HCT116 (cell line): ENCODE results near the gene PCDHGA9. TPM values are rescaled to one million over a fixed set of nuclear protein-coding genes. Genes with fewer than 3 reads are reported as not detected.

Experiments used
- ATAC-seq: fragments of 200-7000 bp; cut with Tn5 transposase; 2 replicates; pipeline ENCODE4 v1.9.1; 2020; ENCODE audit warnings: mild to moderate bottlenecking, moderate library complexity
- BruUV-seq: library from RNA; stranded (reverse); fragments of 400-500 nt; replicated peaks from 2 replicates; lab custom pipeline; 2021; lab: Mats Ljungman, UMichigan
- CTCF ChIA-PET: fragments of 300-600 bp; sonication (Branson Sonifier 250); formaldehyde crosslinking; loops from one replicate; lab custom pipeline; 2021; ENCODE audit warnings: antibody characterized with exemption; lab: Charles Lee
- POLR2A ChIA-PET: fragments of 300-600, 350-600 bp; sonication (Branson Sonifier 250); formaldehyde crosslinking; loops from one replicate; lab custom pipeline; 2021; ENCODE audit warnings: antibody characterized with exemption; lab: Charles Lee
- RAD21 ChIA-PET, 2 experiments: fragments of 300-600 bp; sonication (Branson Sonifier 250); formaldehyde crosslinking; loops; one replicate each; lab custom pipeline; 2023; ENCODE audit warnings: low total read pairs in 2 of 2; ENCODE audit not compliant: uncharacterized antibody in 2 of 2, unreplicated experiment in 2 of 2, low non-redundant PET in 1 of 2; lab: Charles Lee
- DNase-seq: peaks from one replicate; pipeline ENCODE4 v3.0.0-alpha.2; 2010; ENCODE audit warnings: low read depth, low spot score
- H2AFZ ChIP-seq: fragments of 200-600 bp; shearing (Covaris generic), sonication (generic); 2 replicates; pipeline ENCODE4 v1.6.1; 2017; ENCODE audit warnings: low read depth, mixed run types, mixed read lengths, antibody characterized with exemption, low read length; ENCODE audit not compliant: poor library complexity, severe bottlenecking
- H3K27ac ChIP-seq: 2 replicates; pipeline ENCODE4 v1.5.1; 2012; ENCODE audit warnings: low read depth, low read length
- H3K27me3 ChIP-seq: fragments of 200-600 bp; sonication (generic); 2 replicates; pipeline ENCODE4 v1.6.1; 2016; ENCODE audit warnings: mixed run types, low read length, mixed read lengths; ENCODE audit not compliant: insufficient read depth
- H3K36me3 ChIP-seq, 2 experiments: fragments of 200-500 bp in 1 of 2; fragments of 200-600 bp in 1 of 2; sonication (Bioruptor generic) in 1 of 2; sonication (generic) in 1 of 2; 2 replicates each; pipeline versions ENCODE4 v1.5.1 to v1.6.1; 2014 to 2016; ENCODE audit warnings: low read length in 2 of 2, inconsistent platforms in 1 of 2, mixed read lengths in 1 of 2, mixed run types in 1 of 2; ENCODE audit not compliant: insufficient read depth in 2 of 2, control insufficient read depth in 1 of 2
- H3K4me1 ChIP-seq, 2 experiments: fragments of 200-600 bp in 1 of 2; sonication (generic) in 1 of 2; 2 replicates each; pipeline versions ENCODE4 v1.5.1 to v1.6.1; 2012 to 2017; ENCODE audit warnings: low read length in 2 of 2, inconsistent platforms in 1 of 2, mild to moderate bottlenecking in 1 of 2, mixed read lengths in 1 of 2, mixed run types in 1 of 2, moderate library complexity in 1 of 2; ENCODE audit not compliant: insufficient read depth in 2 of 2, control insufficient read depth in 1 of 2
- H3K4me2 ChIP-seq: fragments of 200-600 bp; sonication (generic); 2 replicates; pipeline ENCODE4 v1.6.1; 2017; ENCODE audit warnings: mixed run types, low read length, mixed read lengths
- H3K4me3 ChIP-seq, 2 experiments: fragments of 200-600 bp in 1 of 2; sonication (generic) in 1 of 2; replicated peaks in 1 of 2; 2 replicates each; pipeline ENCODE4 v1.5.1; 2011 to 2016; ENCODE audit warnings: low read length in 2 of 2, control low read depth in 1 of 2, low read depth in 1 of 2, mild to moderate bottlenecking in 1 of 2, mixed read lengths in 1 of 2, mixed run types in 1 of 2
- H3K79me2 ChIP-seq: fragments of 200-600 bp; sonication (generic); 2 replicates; pipeline ENCODE4 v1.6.1; 2017; ENCODE audit warnings: mild to moderate bottlenecking, mixed run types, low read length, moderate library complexity, mixed read lengths; ENCODE audit not compliant: insufficient read depth
- H3K9ac ChIP-seq: fragments of 200-600 bp; sonication (generic); 2 replicates; pipeline ENCODE4 v1.6.1; 2016; ENCODE audit warnings: low read length, mixed read lengths
- H3K9me2 ChIP-seq: fragments of 200-600 bp; sonication (generic), shearing (Covaris generic); 2 replicates; pipeline ENCODE4 v1.6.1; 2017; ENCODE audit warnings: mixed run types, mild to moderate bottlenecking, moderate library complexity; ENCODE audit not compliant: insufficient read depth
- H3K9me3 ChIP-seq, 2 experiments: fragments of 200-500 bp in 1 of 2; fragments of 200-600 bp in 1 of 2; sonication (Bioruptor generic) in 1 of 2; sonication (generic) in 1 of 2; 2 replicates each; pipeline ENCODE4 v1.6.1; 2014 to 2017; ENCODE audit warnings: low read length in 2 of 2, mixed read lengths in 2 of 2, inconsistent platforms in 1 of 2, low read depth in 1 of 2, mild to moderate bottlenecking in 1 of 2, mixed run types in 1 of 2, moderate library complexity in 1 of 2; ENCODE audit not compliant: control insufficient read depth in 1 of 2, insufficient read depth in 1 of 2
- H4K20me1 ChIP-seq: fragments of 200-600 bp; sonication (generic), shearing (Covaris generic); 2 replicates; pipeline ENCODE4 v1.6.1; 2017; ENCODE audit warnings: mixed run types, mild to moderate bottlenecking, moderate library complexity; ENCODE audit not compliant: insufficient read depth
- POLR2A ChIP-seq: IDR thresholded peaks from 2 replicates; pipeline ENCODE4 v1.7.0; 2011; ENCODE audit warnings: borderline replicate concordance; ENCODE audit not compliant: insufficient read depth, insufficient read length; ENCODE audit errors: extremely low read depth
- RAD21 ChIP-seq: IDR thresholded peaks from 2 replicates; pipeline ENCODE4 v1.6.1; 2012; ENCODE audit warnings: low read depth, mild to moderate bottlenecking
- SRF ChIP-seq: IDR thresholded peaks from 2 replicates; pipeline ENCODE4 v1.6.1; 2012; ENCODE audit warnings: low read depth
- intact Hi-C: fragments of 100-400 bp; cut with micrococcal nuclease; formaldehyde crosslinking; loops from 2 replicates; pipeline ENCODE4 v1.10.0; 2022
- total RNA-seq: library from RNA; stranded (reverse); gene quantifications from one replicate; pipeline ENCODE4 v1.2.1, GENCODE V29; 2021; ENCODE audit not compliant: unreplicated experiment
- TF ChIP-seq, protein P1 (sequence below): IDR thresholded peaks from 2 replicates; pipeline ENCODE4 v1.6.1; 2012

The PCDHGA9 gene
- total RNA-seq, 1 experiment from 2014 or later = 0.34 TPM

DNA sequence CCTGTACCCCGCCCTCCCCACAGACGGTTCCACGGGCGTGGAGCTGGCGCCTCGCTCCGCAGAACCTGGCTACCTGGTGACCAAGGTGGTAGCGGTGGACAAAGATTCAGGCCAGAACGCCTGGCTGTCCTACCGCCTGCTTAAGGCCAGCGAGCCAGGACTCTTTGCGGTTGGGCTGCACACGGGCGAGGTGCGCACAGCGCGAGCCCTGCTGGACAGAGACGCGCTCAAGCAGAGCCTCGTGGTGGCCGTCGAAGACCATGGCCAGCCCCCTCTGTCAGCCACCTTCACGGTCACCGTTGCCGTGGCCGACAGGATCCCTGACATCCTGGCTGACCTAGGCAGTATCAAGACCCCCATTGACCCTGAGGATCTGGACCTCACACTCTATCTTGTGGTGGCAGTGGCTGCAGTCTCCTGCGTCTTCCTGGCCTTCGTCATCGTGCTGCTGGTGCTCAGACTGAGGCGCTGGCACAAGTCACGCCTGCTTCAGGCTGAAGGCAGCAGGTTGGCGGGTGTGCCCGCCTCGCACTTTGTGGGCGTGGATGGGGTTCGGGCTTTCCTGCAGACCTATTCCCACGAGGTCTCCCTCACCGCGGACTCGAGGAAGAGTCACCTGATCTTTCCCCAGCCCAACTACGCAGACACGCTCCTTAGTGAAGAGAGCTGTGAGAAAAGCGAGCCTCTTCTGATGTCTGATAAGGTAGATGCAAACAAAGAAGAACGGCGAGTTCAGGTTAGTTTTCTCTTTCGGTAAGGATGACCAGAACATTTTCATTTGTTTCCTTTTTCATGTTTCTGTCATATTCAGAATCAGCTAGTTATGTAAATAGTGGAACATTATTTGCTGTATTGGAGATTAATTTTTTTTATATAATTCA, 36.3 kb upstream of the PCDHGA9 start:
- RAD21 ChIA-PET = no interaction called here
- H3K79me2 ChIP-seq = no peaks in the 10 kb centered on the region
- no peak for TF ChIP-seq RAD21
- TF ChIP-seq, protein P1, sequence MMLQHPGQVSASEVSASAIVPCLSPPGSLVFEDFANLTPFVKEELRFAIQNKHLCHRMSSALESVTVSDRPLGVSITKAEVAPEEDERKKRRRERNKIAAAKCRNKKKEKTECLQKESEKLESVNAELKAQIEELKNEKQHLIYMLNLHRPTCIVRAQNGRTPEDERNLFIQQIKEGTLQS = no peak
- TF ChIP-seq, all 23 proteins: peak for 0
- CTCF ChIA-PET = no interaction called here
- H3K4me3 ChIP-seq = no peak overlapping the region
- no TSS peak for BruUV-seq
- intact Hi-C loops = no loop called here
- H3K4me1 ChIP-seq = no peaks in the 10 kb centered on the region
- H3K9me2 ChIP-seq = no peaks in the 10 kb centered on the region
- POLR2A ChIA-PET = no interaction called here
- ATAC-seq (no peak), DNase-seq (no peak)
- peaks cover 5 to 16% of the 10 kb centered on the region in 2 experiments; a peak in 2 of 4 replicates for H3K9me3 ChIP-seq
- no peak overlapping the region for H2AFZ ChIP-seq
- H3K27me3 ChIP-seq = no peaks in the 10 kb centered on the region
- no peaks in the 10 kb centered on the region for H4K20me1 ChIP-seq
- H3K4me2 ChIP-seq = no peak overlapping the region
- no peak overlapping the region for H3K9ac ChIP-seq
- no peaks in the 10 kb centered on the region for H3K36me3 ChIP-seq
- H3K27ac ChIP-seq = no peak overlapping the region

DNA sequence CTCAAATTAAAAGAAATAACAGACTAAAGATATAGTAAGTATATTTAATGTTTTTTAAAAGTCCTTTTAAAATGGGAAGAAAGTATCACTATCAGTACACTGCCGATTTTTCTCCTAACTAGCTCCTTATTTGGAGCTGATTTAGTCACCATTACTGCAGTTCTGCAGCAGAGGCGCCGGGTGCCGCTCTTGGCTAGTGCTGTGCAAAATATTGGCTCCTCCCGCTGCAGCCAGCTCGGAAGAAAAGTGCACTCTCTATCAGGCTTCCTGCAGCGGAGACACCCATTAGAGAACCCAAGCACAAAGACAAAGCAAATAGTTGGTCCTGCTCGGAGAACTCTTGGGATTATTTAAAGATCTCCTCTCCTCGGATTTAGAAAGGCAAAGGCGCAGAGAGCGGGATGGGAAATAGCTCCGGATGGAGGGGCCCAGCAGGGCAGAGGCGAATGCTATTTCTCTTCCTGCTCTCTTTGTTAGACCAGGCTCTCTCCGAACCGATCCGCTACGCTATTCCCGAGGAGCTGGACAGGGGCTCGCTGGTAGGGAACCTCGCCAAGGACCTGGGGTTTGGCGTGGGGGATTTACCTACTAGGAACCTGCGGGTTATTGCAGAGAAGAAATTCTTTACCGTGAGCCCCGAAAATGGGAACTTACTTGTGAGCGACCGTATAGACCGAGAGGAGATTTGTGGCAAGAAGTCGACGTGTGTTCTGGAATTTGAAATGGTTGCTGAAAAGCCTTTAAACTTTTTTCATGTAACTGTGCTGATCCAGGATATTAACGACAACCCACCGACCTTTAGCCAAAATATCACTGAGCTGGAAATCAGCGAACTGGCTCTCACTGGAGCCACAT, 32.4 kb upstream of the PCDHGA9 start, which contains the start of gene PCDHGB3:
Gene PCDHGB3 (plus strand): TSS at position 249 of the 855 bp plus-strand sequence. CDS start 153 bp downstream, at position 402.
- no peaks in the 10 kb centered on the region for H3K79me2 ChIP-seq
- RAD21 ChIA-PET = interaction anchor here in 1 of 2 experiments (0.6 kb wide), 1 partner anchor 266 kb away, joined by 3 read pairs; no protein-coding TSS in a partner anchor
- POLR2A ChIA-PET = no interaction called here
- H3K9me2 ChIP-seq = no peaks in the 10 kb centered on the region
- H3K36me3 ChIP-seq = no peaks in the 10 kb centered on the region
- no peak within 1 kb of the TSS for H3K9ac ChIP-seq
- TF ChIP-seq SRF (no peak), POLR2A (no peak), RAD21 (0 out of 2 replicates have a peak, but pooled peaks have one; percentile 10)
- BruUV-seq = no TSS peak
- H2AFZ ChIP-seq = no peak within 1 kb of the TSS
- H3K4me3 ChIP-seq = no peak within 1 kb of the TSS
- no peak for DNase-seq
- H3K9me3 ChIP-seq = peaks cover 0 to 12% of the 10 kb centered on the region in 2 experiments; a peak in 2 of 4 replicates
- intact Hi-C loops = no loop called here
- H3K4me1 ChIP-seq = no peaks in the 10 kb centered on the region
- H4K20me1 ChIP-seq = no peaks in the 10 kb centered on the region
- CTCF ChIA-PET = interaction anchor here (1.1 to 1.4 kb wide), 2 partner anchors 188 to 194 kb away, joined by 3 to 6 read pairs; no protein-coding TSS in a partner anchor
- no peak within 1 kb of the TSS for H3K4me2 ChIP-seq
- H3K27me3 ChIP-seq = no peaks in the 10 kb centered on the region
- no peak for ATAC-seq
- H3K27ac ChIP-seq = no peak within 1 kb of the TSS
